ENCODE measurements around the gene ANTKMT. TPM values are rescaled to one million over a fixed set of nuclear protein-coding genes. Genes with fewer than 3 reads are reported as not detected.

ANTKMT gene
- total RNA-seq, 1 experiment from 2014 or later = 19.8 TPM

DNA sequence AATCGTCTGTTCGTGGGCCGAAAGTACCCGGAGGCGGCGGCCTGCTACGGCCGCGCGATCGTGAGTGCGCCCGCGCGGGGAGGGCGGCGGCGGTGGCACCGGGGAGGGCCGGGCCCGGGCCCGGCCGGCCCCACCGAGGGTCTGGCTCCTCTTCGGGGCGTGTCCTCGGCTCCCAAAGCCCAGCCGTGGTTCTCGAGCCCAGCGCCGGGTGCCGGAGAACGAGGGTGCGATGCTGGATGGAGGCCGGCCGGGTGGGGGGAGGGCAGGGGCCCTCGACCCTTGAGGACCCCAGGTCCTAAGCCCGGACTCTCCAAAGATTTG is 40.4 kb upstream of the ANTKMT start:
- Histone ChIP-seq H2AFZ (ENCODE audit: low read length) (no peak overlapping the region), H4K20me1 (ENCODE audit: insufficient read depth, low read depth, low read length) (peaks cover 15% of the 10 kb centered on the region), H3K27me3 (ENCODE audit: low read length) (no peaks in the 10 kb centered on the region), H3K4me1 (ENCODE audit: low read length) (peaks cover 30% of the 10 kb centered on the region), H3K27ac (ENCODE audit: low read length) (peak overlapping the region; percentile 75), H3K9ac (ENCODE audit: low read length) (peak overlapping the region; percentile 96), H3K4me3 (ENCODE audit: low read length) (peak overlapping the region; percentile 89), H3K36me3 (ENCODE audit: insufficient read depth, low read length) (0 out of 2 replicates have a peak, but pooled peaks cover 4% of the 10 kb centered on the region), H3K9me3 (ENCODE audit: low read length) (no peaks in the 10 kb centered on the region), H3K9me2 (replicated peaks; ENCODE audit: insufficient read depth, low read length) (no peaks in the 10 kb centered on the region), H3K79me2 (ENCODE audit: low read length) (peaks cover 27% of the 10 kb centered on the region), H3K4me2 (ENCODE audit: low read depth, low read length, poor library complexity, severe bottlenecking) (peak overlapping the region; percentile 93)
- no peak for DNase-seq

GRCh38 chr16:680967-681745 is 39.8 kb upstream of the ANTKMT start:
- no peaks in the 10 kb centered on the region for H3K27me3 ChIP-seq (ENCODE audit: low read length)
- peak overlapping the region; percentile 89 for H3K4me3 ChIP-seq (ENCODE audit: low read length)
- peak overlapping the region; percentile 75 for H3K27ac ChIP-seq (ENCODE audit: low read length)
- peaks cover 15% of the 10 kb centered on the region for H4K20me1 ChIP-seq (ENCODE audit: insufficient read depth, low read depth, low read length)
- peaks cover 27% of the 10 kb centered on the region for H3K79me2 ChIP-seq (ENCODE audit: low read length)
- H3K4me1 ChIP-seq (ENCODE audit: low read length) = peaks cover 30% of the 10 kb centered on the region
- H3K9me3 ChIP-seq (ENCODE audit: low read length) = no peaks in the 10 kb centered on the region
- H3K9me2 ChIP-seq (replicated peaks; ENCODE audit: insufficient read depth, low read length) = no peaks in the 10 kb centered on the region
- H2AFZ ChIP-seq (ENCODE audit: low read length) = no peak overlapping the region
- peak overlapping the region; percentile 93 for H3K4me2 ChIP-seq (ENCODE audit: low read depth, low read length, poor library complexity, severe bottlenecking)
- peak; percentile 71 for DNase-seq
- peak overlapping the region; percentile 96 for H3K9ac ChIP-seq (ENCODE audit: low read length)
- 0 out of 2 replicates have a peak, but pooled peaks cover 4% of the 10 kb centered on the region for H3K36me3 ChIP-seq (ENCODE audit: insufficient read depth, low read length)

GRCh38 chr16:681746-682427 is 39.1 kb upstream of the ANTKMT start:
- H3K4me3 ChIP-seq (ENCODE audit: low read length) = peak overlapping the region; percentile 89
- no peaks in the 10 kb centered on the region for H3K9me3 ChIP-seq (ENCODE audit: low read length)
- H3K4me2 ChIP-seq (ENCODE audit: low read depth, low read length, poor library complexity, severe bottlenecking) = peak overlapping the region; percentile 93
- H3K27me3 ChIP-seq (ENCODE audit: low read length) = no peaks in the 10 kb centered on the region
- DNase-seq = no peak
- no peak overlapping the region for H3K27ac ChIP-seq (ENCODE audit: low read length)
- peaks cover 27% of the 10 kb centered on the region for H3K79me2 ChIP-seq (ENCODE audit: low read length)
- peaks cover 30% of the 10 kb centered on the region for H3K4me1 ChIP-seq (ENCODE audit: low read length)
- 0 out of 2 replicates have a peak, but pooled peaks cover 4% of the 10 kb centered on the region for H3K36me3 ChIP-seq (ENCODE audit: insufficient read depth, low read length)
- peak overlapping the region; percentile 96 for H3K9ac ChIP-seq (ENCODE audit: low read length)
- H3K9me2 ChIP-seq (replicated peaks; ENCODE audit: insufficient read depth, low read length) = no peaks in the 10 kb centered on the region
- H2AFZ ChIP-seq (ENCODE audit: low read length) = no peak overlapping the region
- peaks cover 13% of the 10 kb centered on the region for H4K20me1 ChIP-seq (ENCODE audit: insufficient read depth, low read depth, low read length)

GRCh38 chr16:682493-683395 is 38.2 kb upstream of the ANTKMT start:
- Histone ChIP-seq H4K20me1 (ENCODE audit: insufficient read depth, low read depth, low read length) (peaks cover 13% of the 10 kb centered on the region), H3K4me3 (ENCODE audit: low read length) (peak overlapping the region; percentile 78), H3K4me1 (ENCODE audit: low read length) (peaks cover 30% of the 10 kb centered on the region), H3K9me3 (ENCODE audit: low read length) (no peaks in the 10 kb centered on the region), H3K36me3 (ENCODE audit: insufficient read depth, low read length) (0 out of 2 replicates have a peak, but pooled peaks cover 4% of the 10 kb centered on the region), H3K79me2 (ENCODE audit: low read length) (peaks cover 27% of the 10 kb centered on the region), H3K9ac (ENCODE audit: low read length) (peak overlapping the region; percentile 77), H3K9me2 (replicated peaks; ENCODE audit: insufficient read depth, low read length) (no peaks in the 10 kb centered on the region), H3K4me2 (ENCODE audit: low read depth, low read length, poor library complexity, severe bottlenecking) (peak overlapping the region; percentile 75), H2AFZ (ENCODE audit: low read length) (no peak overlapping the region), H3K27ac (ENCODE audit: low read length) (no peak overlapping the region), H3K27me3 (ENCODE audit: low read length) (no peaks in the 10 kb centered on the region)
- no peak for DNase-seq

- Histone ChIP-seq H2AFZ (ENCODE audit: low read length) (no peak overlapping the region), H4K20me1 (ENCODE audit: insufficient read depth, low read depth, low read length) (peaks cover 13% of the 10 kb centered on the region), H3K9ac (ENCODE audit: low read length) (peak overlapping the region; percentile 77), H3K36me3 (ENCODE audit: insufficient read depth, low read length) (0 out of 2 replicates have a peak, but pooled peaks cover 4% of the 10 kb centered on the region), H3K4me1 (ENCODE audit: low read length) (peaks cover 30% of the 10 kb centered on the region), H3K9me3 (ENCODE audit: low read length) (no peaks in the 10 kb centered on the region), H3K27me3 (ENCODE audit: low read length) (no peaks in the 10 kb centered on the region), H3K4me2 (ENCODE audit: low read depth, low read length, poor library complexity, severe bottlenecking) (peak overlapping the region; percentile 75), H3K9me2 (replicated peaks; ENCODE audit: insufficient read depth, low read length) (no peaks in the 10 kb centered on the region), H3K79me2 (ENCODE audit: low read length) (peaks cover 27% of the 10 kb centered on the region), H3K27ac (ENCODE audit: low read length) (no peak overlapping the region), H3K4me3 (ENCODE audit: low read length) (peak overlapping the region; percentile 78)
- peak; percentile 63 for DNase-seq
Observed at GRCh38 chr16:683396-684070, 37.4 kb upstream of the ANTKMT start.

DNA sequence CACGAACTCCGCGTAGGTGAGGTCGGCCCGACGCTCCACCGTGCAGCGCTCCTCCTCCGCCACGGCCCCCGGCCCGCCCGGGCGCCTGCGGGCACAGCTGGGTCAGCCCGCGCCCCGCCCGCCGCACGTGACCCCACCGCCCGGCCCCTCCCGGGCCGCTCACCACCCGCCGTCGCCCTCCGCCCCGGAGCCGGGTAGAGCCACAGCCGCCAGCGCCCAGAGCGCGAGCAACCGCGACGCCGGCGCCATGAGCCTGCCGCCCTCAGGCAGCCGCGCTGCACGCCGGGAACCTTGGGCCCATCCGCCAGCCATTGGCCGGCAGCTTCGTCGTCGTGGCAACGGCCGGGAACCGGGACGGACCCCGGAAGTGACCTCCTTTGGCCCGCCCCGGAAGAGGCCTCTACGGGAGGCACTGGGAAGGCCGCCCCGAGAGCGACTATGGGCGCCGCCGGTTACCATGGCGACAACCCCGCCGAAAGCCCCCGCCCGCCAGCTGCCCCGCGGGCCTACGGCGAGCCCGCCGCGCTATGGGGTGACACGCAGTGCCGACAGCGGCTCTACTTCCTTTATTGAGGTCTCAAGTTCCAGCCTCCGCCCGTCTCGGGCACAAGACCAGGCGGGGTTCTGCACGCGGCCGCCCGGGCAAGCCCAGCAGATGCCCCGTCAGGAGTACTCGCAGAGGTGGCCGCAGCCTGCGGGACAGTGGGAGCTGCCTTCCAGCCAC is 36.7 kb upstream of the ANTKMT start, which contains the start of gene JMJD8:
Gene JMJD8, minus strand, starts transcription at position 264 of the 724 bp plus-strand sequence. Its CDS starts 15 bp downstream, at position 249.
- Histone ChIP-seq H2AFZ (ENCODE audit: low read length) (no peak within 1 kb of the TSS), H3K27ac (ENCODE audit: low read length) (no peak within 1 kb of the TSS), H3K9ac (ENCODE audit: low read length) (peak within 1 kb of the TSS; percentile 77), H3K4me2 (ENCODE audit: low read depth, low read length, poor library complexity, severe bottlenecking) (peak within 1 kb of the TSS; percentile 75), H4K20me1 (ENCODE audit: insufficient read depth, low read depth, low read length) (peaks cover 13% of the 10 kb centered on the region), H3K79me2 (ENCODE audit: low read length) (peaks cover 27% of the 10 kb centered on the region), H3K27me3 (ENCODE audit: low read length) (no peaks in the 10 kb centered on the region), H3K4me3 (ENCODE audit: low read length) (peak within 1 kb of the TSS; percentile 78), H3K36me3 (ENCODE audit: insufficient read depth, low read length) (0 out of 2 replicates have a peak, but pooled peaks cover 4% of the 10 kb centered on the region), H3K9me2 (replicated peaks; ENCODE audit: insufficient read depth, low read length) (no peaks in the 10 kb centered on the region), H3K4me1 (ENCODE audit: low read length) (peaks cover 37% of the 10 kb centered on the region), H3K9me3 (ENCODE audit: low read length) (no peaks in the 10 kb centered on the region)
- DNase-seq = peak; percentile 96

Measured in Karpas-422 (cell line).